A549 treated with GW870086 at 1 μM for 4 hours (cell line): ENCODE data around the gene IL17RD. TPM values are rescaled to one million over a fixed set of nuclear protein-coding genes. Genes with fewer than 3 reads are reported as not detected.

Source experiments
- total RNA-seq: library from RNA; stranded (reverse); fragments of 200-300 nt; extraction: Qiagen RNA extraction; gene quantifications from 5 replicates; pipeline ENCODE4 v1.2.3, GENCODE V29; 2022; ENCODE audit warnings: low read depth

Gene IL17RD
- total RNA-seq = 0.43 to 1.2 TPM (median 1.0 TPM) in 5 replicates

DNA sequence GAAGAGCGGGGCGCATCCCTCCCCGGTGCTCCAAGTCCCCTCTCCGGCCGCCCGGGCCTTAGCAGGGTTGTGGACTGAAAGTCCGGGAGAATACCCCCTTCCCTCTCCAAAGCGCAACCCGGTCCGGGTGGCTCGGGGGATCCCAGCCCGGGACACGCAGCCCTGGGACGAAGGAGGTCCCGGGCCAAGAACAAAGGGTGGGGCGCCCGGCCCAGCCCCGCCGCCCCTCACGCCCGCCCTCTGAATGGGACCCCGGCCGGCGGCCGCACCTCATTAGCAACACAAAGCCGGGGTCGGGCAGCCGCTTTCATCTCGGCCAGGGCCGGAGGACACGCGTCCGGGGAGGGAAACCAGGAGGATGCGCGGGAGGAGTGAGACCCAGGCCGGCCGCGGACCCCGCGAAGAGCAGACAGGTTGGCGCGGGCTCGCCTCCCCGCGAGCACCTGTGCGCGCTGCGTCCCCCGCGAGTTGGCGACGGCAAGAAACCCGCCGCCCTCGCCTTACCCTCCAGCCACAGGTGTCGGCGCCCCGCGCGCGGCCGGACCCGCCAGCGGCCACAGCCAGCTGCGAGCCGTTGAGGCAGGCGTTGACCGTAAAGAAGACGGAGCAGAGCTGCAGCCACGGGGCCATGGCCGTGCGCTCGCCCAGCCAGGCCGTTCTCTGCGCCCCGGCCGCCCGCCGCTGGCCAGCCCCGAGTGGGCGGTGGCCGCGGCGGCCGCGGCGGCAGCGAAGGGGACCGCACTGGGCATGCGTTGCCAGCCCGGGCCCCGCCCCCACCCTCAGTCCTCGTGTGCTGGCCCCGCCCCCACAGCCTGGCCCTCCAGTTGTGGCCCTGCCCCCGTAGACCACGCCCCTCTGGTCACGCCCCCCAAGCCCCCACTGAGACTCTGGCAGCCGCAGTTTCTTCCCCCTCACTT is at the start of gene IL17RD:
TSS of gene IL17RD (minus strand) at position 697 of the 917 bp plus-strand sequence. CDS start at position 630, 67 bp downstream.

DNA sequence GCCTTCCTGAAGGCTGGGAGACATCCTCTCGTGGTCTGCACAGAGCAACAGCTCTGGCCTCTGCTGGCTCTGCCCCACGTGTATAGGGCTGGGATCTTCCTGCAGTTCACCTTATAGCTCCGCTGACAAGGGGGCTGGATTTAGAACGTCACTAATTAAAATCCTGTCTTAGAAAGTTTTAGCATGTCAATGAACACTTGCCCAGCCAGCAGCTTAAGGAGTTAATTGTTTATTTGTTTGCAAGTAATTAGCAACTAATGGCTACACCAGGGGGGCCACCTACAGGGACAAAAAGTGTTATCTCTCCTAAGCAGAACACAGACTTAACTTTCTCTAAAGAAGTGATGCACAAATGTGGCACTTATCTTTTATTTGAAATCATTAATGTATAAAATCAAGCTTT is 34.7 kb upstream of the IL17RD start, which contains the start of gene HESX1:
TSS of gene HESX1 (minus strand) at position 84 of the 403 bp plus-strand sequence. CDS start at position 24, 60 bp downstream.

DNA sequence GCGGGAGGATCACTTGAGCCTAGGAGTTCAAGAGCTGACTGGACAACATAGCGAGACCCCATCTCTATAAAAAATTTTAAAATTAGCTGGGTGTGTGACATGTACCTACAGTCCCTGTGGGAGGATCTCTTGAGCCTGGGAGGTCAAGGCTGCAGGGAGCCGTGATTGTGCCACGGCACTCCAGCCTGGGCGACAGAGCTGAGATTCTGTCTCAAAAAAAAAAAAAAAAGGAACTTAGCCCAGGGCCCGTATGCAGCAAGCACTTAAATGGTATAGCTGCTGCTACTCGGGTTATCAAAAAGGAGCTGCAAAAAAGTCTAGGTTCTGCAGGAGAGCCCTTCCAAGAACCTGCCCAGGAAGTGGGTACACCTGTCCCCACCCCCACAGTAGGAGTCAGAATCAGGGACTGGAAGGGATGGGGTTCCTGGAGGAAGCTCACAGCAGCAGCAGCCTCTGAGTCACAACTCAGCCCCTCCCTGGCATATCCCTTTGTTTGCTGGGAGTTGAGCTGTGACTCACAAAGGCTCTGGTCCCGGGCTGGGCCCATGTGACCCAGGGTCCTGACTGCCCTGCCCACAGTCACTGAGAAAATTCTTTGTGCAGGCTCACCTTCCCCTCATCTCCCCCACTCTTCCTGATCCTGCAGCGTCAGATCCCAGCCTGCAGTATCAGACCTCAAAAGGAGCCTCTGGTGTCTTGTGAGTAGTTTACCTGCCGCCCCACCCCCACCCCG is 104.9 kb downstream of the IL17RD start, which contains the start of gene SPATA12:
TSS of gene SPATA12 (plus strand) at position 576 of the 733 bp plus-strand sequence. CDS start 13,031 bp downstream, outside the sequence.

Other genes starting within 250 kb of the IL17RD start
- gene SPATA12, start 104.7 kb downstream of the IL17RD start, total RNA-seq = 0.25 to 0.44 TPM (median 0.39 TPM) in 5 replicates
- 0.21 to 0.75 TPM (median 0.35 TPM) in 4 of 5 replicates, not detected in the other for gene HESX1, start 34.6 kb upstream of the IL17RD start, total RNA-seq
- gene APPL1, start 62.4 kb upstream of the IL17RD start, total RNA-seq = 12.0 to 18.6 TPM (median 15.7 TPM) in 5 replicates
- not detected in 5 replicates for gene ASB14, start 127.3 kb upstream of the IL17RD start, total RNA-seq